Neural cell (in vitro differentiated cells): Measurements from ENCODE around the gene MUC6. TPM values are rescaled to one million over a fixed set of nuclear protein-coding genes. Genes with fewer than 3 reads are reported as not detected.

Experiments
- H2AFZ ChIP-seq: fragments of 200-600, 300-800 bp; sonication (generic), shearing (Covaris generic); 2 replicates; pipeline ENCODE4 v1.6.0; 2014; ENCODE audit warnings: low read depth, mild to moderate bottlenecking, antibody characterized with exemption, low read length, moderate library complexity
- H3F3A ChIP-seq: fragments of 200-600 bp; shearing (Covaris generic); 2 replicates; pipeline ENCODE4 v1.6.1; 2016; ENCODE audit warnings: mild to moderate bottlenecking, moderate library complexity, mixed read lengths, antibody characterized with exemption, low read length; ENCODE audit not compliant: insufficient read depth, poor library complexity, severe bottlenecking
- H3K27ac ChIP-seq: fragments of 200-600, 300-800 bp; sonication (generic), shearing (Covaris generic); 2 replicates; pipeline ENCODE4 v1.5.1; 2014; ENCODE audit warnings: mild to moderate bottlenecking, low read length, moderate library complexity
- H3K27me3 ChIP-seq: fragments of 300-800, 200-600 bp; sonication (generic), shearing (Covaris generic); 2 replicates; pipeline ENCODE4 v1.6.0; 2014; ENCODE audit warnings: mild to moderate bottlenecking, low read depth, low read length, moderate library complexity; ENCODE audit not compliant: insufficient read depth
- H3K36me3 ChIP-seq: fragments of 300-800, 200-600 bp; sonication (generic), shearing (Covaris generic); 2 replicates; pipeline ENCODE4 v1.5.1; 2014; ENCODE audit warnings: mild to moderate bottlenecking, antibody characterized with exemption, low read length, moderate library complexity; ENCODE audit not compliant: insufficient read depth
- H3K4me2 ChIP-seq: fragments of 300-800, 200-600 bp; sonication (generic), shearing (Covaris generic); 2 replicates; pipeline ENCODE4 v1.6.0; 2014; ENCODE audit warnings: mild to moderate bottlenecking, low read length
- H3K4me3 ChIP-seq: fragments of 300-800, 200-600 bp; sonication (generic), shearing (Covaris generic); 2 replicates; pipeline ENCODE4 v1.5.1; 2014; ENCODE audit warnings: mild to moderate bottlenecking, low read length, moderate library complexity
- H3K79me2 ChIP-seq: fragments of 200-600 bp; shearing (Covaris generic); replicated peaks from 2 replicates; pipeline ENCODE4 v1.6.0; 2014; ENCODE audit warnings: mild to moderate bottlenecking, low read length, moderate library complexity; ENCODE audit not compliant: insufficient read depth
- H3K9ac ChIP-seq: fragments of 300-800, 200-600 bp; sonication (generic), shearing (Covaris generic); 2 replicates; pipeline ENCODE4 v1.6.1; 2016; ENCODE audit warnings: mild to moderate bottlenecking, low read length, mixed read lengths
- H3K9me2 ChIP-seq: fragments of 200-600 bp; shearing (Covaris generic); 2 replicates; pipeline ENCODE4 v1.6.1; 2016; ENCODE audit warnings: mild to moderate bottlenecking, low read length, mixed read lengths; ENCODE audit not compliant: insufficient read depth
- H3K9me3 ChIP-seq: fragments of 200-600, 300-800 bp; sonication (generic), shearing (Covaris generic); 2 replicates; pipeline ENCODE4 v1.6.1; 2016; ENCODE audit warnings: mild to moderate bottlenecking, mixed run types, low read length, moderate library complexity, mixed read lengths
- H4K20me1 ChIP-seq: fragments of 200-600 bp; shearing (Covaris generic); 2 replicates; pipeline ENCODE4 v1.6.1; 2016; ENCODE audit warnings: mild to moderate bottlenecking, mixed run types; ENCODE audit not compliant: insufficient read depth
- CTCF ChIP-seq: fragments of 450-650 bp; IDR thresholded peaks from 2 replicates; pipeline ENCODE4 v1.5.1; 2014; ENCODE audit warnings: antibody characterized with exemption, mild to moderate bottlenecking, moderate library complexity; ENCODE audit not compliant: poor library complexity, severe bottlenecking
- EP300 ChIP-seq: fragments of 450-650 bp; conservative IDR thresholded peaks from 2 replicates; pipeline ENCODE4 v1.6.1; 2014; ENCODE audit warnings: antibody characterized with exemption, mild to moderate bottlenecking, moderate library complexity; ENCODE audit not compliant: poor library complexity, severe bottlenecking
- EZH2 ChIP-seq: fragments of 200-600, 300-800 bp; shearing (Covaris generic), sonication (generic); IDR thresholded peaks from 2 replicates; pipeline ENCODE4 v1.6.1; 2014; ENCODE audit warnings: antibody characterized with exemption, low read length, borderline replicate concordance, mild to moderate bottlenecking; ENCODE audit not compliant: insufficient read depth, poor library complexity, severe bottlenecking
- MXI1 ChIP-seq: fragments of 450-650 bp; conservative IDR thresholded peaks from 2 replicates; pipeline ENCODE4 v1.6.1; 2014; ENCODE audit warnings: antibody characterized with exemption, mild to moderate bottlenecking; ENCODE audit not compliant: poor library complexity, severe bottlenecking
- POLR2AphosphoS5 ChIP-seq: IDR thresholded peaks from 2 replicates; pipeline ENCODE4 v1.6.1; 2012
- RAD21 ChIP-seq: fragments of 450-650 bp; conservative IDR thresholded peaks from 2 replicates; pipeline ENCODE4 v1.6.1; 2014; ENCODE audit warnings: antibody characterized with exemption, mild to moderate bottlenecking, moderate library complexity
- REST ChIP-seq: IDR thresholded peaks from 2 replicates; pipeline ENCODE4 v1.6.1; 2012; ENCODE audit warnings: borderline replicate concordance
- SMC3 ChIP-seq: fragments of 450-650 bp; conservative IDR thresholded peaks from 2 replicates; pipeline ENCODE4 v1.6.1; 2014; ENCODE audit warnings: antibody characterized with exemption, mild to moderate bottlenecking, moderate library complexity; ENCODE audit not compliant: poor library complexity
- TAF1 ChIP-seq: IDR thresholded peaks from 2 replicates; pipeline ENCODE4 v1.6.1; 2012; ENCODE audit warnings: low read depth
- polyA plus RNA-seq: library from polyadenylated mRNA; depleted of rRNA; stranded (reverse); fragments of >200 nt; gene quantifications from 2 replicates; pipeline ENCODE4 v1.2.3, GENCODE V29; 2014

The MUC6 gene
- polyA plus RNA-seq, 1 donor from 2014 or later, result not detected

GRCh38 chr11:1040428-1041148 lies 4.1 kb upstream of the MUC6 start:
- Histone ChIP-seq H3K9me2 (no peaks in the 10 kb centered on the region), H3F3A (no peaks in the 10 kb centered on the region), H3K27me3 (no peaks in the 10 kb centered on the region), H2AFZ (no peak overlapping the region), H3K27ac (no peak overlapping the region), H3K9ac (no peak overlapping the region), H3K79me2 (no peaks in the 10 kb centered on the region), H3K4me3 (no peak overlapping the region), H4K20me1 (no peaks in the 10 kb centered on the region), H3K36me3 (no peaks in the 10 kb centered on the region), H3K4me2 (no peak overlapping the region), H3K9me3 (no peaks in the 10 kb centered on the region)
- TF ChIP-seq TAF1 (no peak), POLR2AphosphoS5 (no peak), EZH2 (no peak), REST (no peak), SMC3 (no peak), MXI1 (no peak), CTCF (no peak), EP300 (no peak), RAD21 (no peak)

GRCh38 chr11:1039481-1040427 lies 3.2 kb upstream of the MUC6 start:
- H3K9me2 ChIP-seq, result no peaks in the 10 kb centered on the region
- no peaks in the 10 kb centered on the region for H3K79me2 ChIP-seq
- H3K4me3 ChIP-seq, result no peak overlapping the region
- no peak overlapping the region for H3K9ac ChIP-seq
- no peaks in the 10 kb centered on the region for H4K20me1 ChIP-seq
- no peaks in the 10 kb centered on the region for H3F3A ChIP-seq
- H2AFZ ChIP-seq, result no peak overlapping the region
- no peak overlapping the region for H3K4me2 ChIP-seq
- no peaks in the 10 kb centered on the region for H3K9me3 ChIP-seq
- TF ChIP-seq CTCF (no peak), SMC3 (no peak), EZH2 (no peak), MXI1 (no peak), EP300 (no peak)
- H3K27ac ChIP-seq, result no peak overlapping the region
- H3K27me3 ChIP-seq, result no peaks in the 10 kb centered on the region
- no peaks in the 10 kb centered on the region for H3K36me3 ChIP-seq
